Neural progenitor cell (in vitro differentiated cells): ENCODE measurements around the gene POM121.
"Not testable (repeated sequence)": the region's sequence is repeated elsewhere in the genome, so short reads cannot be mapped to it uniquely, and the experiment has no call there.

Experiments used
- CTCF ChIP-seq: fragments of 200-600 bp; sonication (generic); IDR thresholded peaks from 2 replicates; pipeline ENCODE4 v1.5.1; 2017; ENCODE audit warnings: antibody characterized with exemption, mild to moderate bottlenecking
- EZH2 ChIP-seq: fragments of 200-600 bp; sonication (generic); IDR thresholded peaks from 2 replicates; pipeline ENCODE4 v1.6.1; 2017; ENCODE audit warnings: antibody characterized with exemption, mild to moderate bottlenecking, moderate library complexity
- EZH2phosphoT487 ChIP-seq: fragments of 200-600 bp; sonication (generic); IDR thresholded peaks from 2 replicates; pipeline ENCODE4 v1.6.1; 2017; ENCODE audit warnings: antibody characterized with exemption

GRCh38 chr7:72976434-72976833 is 51.5 kb downstream of the POM121 start:
- not testable (repeated sequence) for TF ChIP-seq CTCF, EZH2phosphoT487, EZH2
